PC-3 (cell line): Measurements from ENCODE around the gene TMF1. TPM values are rescaled to one million over a fixed set of nuclear protein-coding genes. Genes with fewer than 3 reads are reported as not detected.

Source experiments
- ATAC-seq: fragments of 200-7000 bp; cut with Tn5 transposase; 2 replicates; pipeline ENCODE4 v1.9.1; 2020; ENCODE audit warnings: mild to moderate bottlenecking, moderate library complexity
- BruUV-seq: library from RNA; stranded (reverse); fragments of 400-500 nt; replicated peaks from 2 replicates; lab custom pipeline; 2021; lab: Mats Ljungman, UMichigan
- CTCF ChIA-PET: fragments of 300-600 bp; sonication (Branson Sonifier 250); formaldehyde crosslinking; loops from one replicate; lab custom pipeline; 2022; ENCODE audit warnings: antibody characterized with exemption; lab: Charles Lee
- POLR2A ChIA-PET: fragments of 300-600 bp; sonication (Branson Sonifier 250); formaldehyde crosslinking; loops from one replicate; lab custom pipeline; 2022; ENCODE audit warnings: antibody characterized with exemption; ENCODE audit not compliant: unreplicated experiment; lab: Charles Lee
- DNase-seq: peaks from one replicate; pipeline ENCODE4 v3.0.0-alpha.2; 2015
- H2AFZ ChIP-seq: fragments of 300-600 bp; sonication (generic); 2 replicates; pipeline ENCODE4 v1.6.0; 2016; ENCODE audit warnings: antibody characterized with exemption, low read length
- H3F3A ChIP-seq: fragments of 300-600 bp; sonication (generic); one replicate; pipeline ENCODE4 v1.6.0; 2017; ENCODE audit warnings: antibody characterized with exemption, low read length, control low read depth, mild to moderate bottlenecking; ENCODE audit not compliant: unreplicated experiment
- H3K27ac ChIP-seq: fragments of 300-600 bp; sonication (generic); 2 replicates; pipeline ENCODE4 v1.5.1; 2016; ENCODE audit warnings: mild to moderate bottlenecking, low read length
- H3K27me3 ChIP-seq: fragments of 300-600 bp; sonication (generic); 2 replicates; pipeline ENCODE4 v1.6.1; 2016; ENCODE audit warnings: low read length, mixed read lengths
- H3K36me3 ChIP-seq: fragments of 300-600 bp; sonication (generic); 2 replicates; pipeline ENCODE4 v1.6.1; 2016; ENCODE audit warnings: low read depth, mixed run types, low read length, mixed read lengths
- H3K4me1 ChIP-seq: fragments of 300-600 bp; sonication (generic); 2 replicates; pipeline ENCODE4 v1.5.1; 2016; ENCODE audit warnings: low read length; ENCODE audit not compliant: insufficient read depth
- H3K4me2 ChIP-seq: fragments of 300-600 bp; sonication (generic); 2 replicates; pipeline ENCODE4 v1.6.0; 2016; ENCODE audit warnings: low read length
- H3K4me3 ChIP-seq: fragments of 300-600 bp; sonication (generic); 2 replicates; pipeline ENCODE4 v1.5.1; 2016; ENCODE audit warnings: mild to moderate bottlenecking, low read length, mixed read lengths
- H3K79me2 ChIP-seq: fragments of 300-600 bp; sonication (generic); 2 replicates; pipeline ENCODE4 v1.6.1; 2017; ENCODE audit warnings: low read length, mixed read lengths
- H3K9ac ChIP-seq: fragments of 300-600 bp; sonication (generic); 2 replicates; pipeline ENCODE4 v1.6.0; 2016; ENCODE audit warnings: mild to moderate bottlenecking, low read length
- H3K9me2 ChIP-seq: fragments of 300-600 bp; sonication (generic); replicated peaks from 2 replicates; pipeline ENCODE4 v1.6.1; 2016; ENCODE audit warnings: mixed run types, low read length, mixed read lengths
- H3K9me3 ChIP-seq: fragments of 300-600 bp; sonication (generic); 2 replicates; pipeline ENCODE4 v1.6.1; 2016; ENCODE audit warnings: low read length, mixed read lengths
- H4K20me1 ChIP-seq: fragments of 300-600 bp; sonication (generic); 2 replicates; pipeline ENCODE4 v1.6.1; 2016; ENCODE audit warnings: low read length, mixed read lengths
- EZH2 ChIP-seq: fragments of 300-600 bp; sonication (generic); IDR thresholded peaks from one replicate; pipeline ENCODE4 v1.6.1; 2017; ENCODE audit warnings: antibody characterized with exemption, mild to moderate bottlenecking, low read length; ENCODE audit not compliant: unreplicated experiment
- EZH2phosphoT487 ChIP-seq: fragments of 300-600 bp; sonication (generic); IDR thresholded peaks from 2 replicates; pipeline ENCODE4 v1.6.1; 2018; ENCODE audit warnings: mild to moderate bottlenecking, antibody characterized with exemption, low read length, borderline replicate concordance
- intact Hi-C: fragments of 100-400 bp; cut with micrococcal nuclease; formaldehyde crosslinking; loops from 2 replicates; pipeline ENCODE4 v1.9.0; 2023
- total RNA-seq: library from RNA; depleted of rRNA; stranded (reverse); fragments of >200 nt; gene quantifications from 2 replicates; pipeline ENCODE4 v1.2.3, GENCODE V29; 2014
- TF ChIP-seq, protein P1 (sequence below): fragments of 300-600 bp; sonication (generic); conservative IDR thresholded peaks from 2 replicates; pipeline ENCODE4 v1.5.1; 2017; ENCODE audit warnings: antibody characterized with exemption, low read depth, mild to moderate bottlenecking, low read length

Gene TMF1
- total RNA-seq, 1 experiment from 2014 or later = 7.2 TPM

DNA sequence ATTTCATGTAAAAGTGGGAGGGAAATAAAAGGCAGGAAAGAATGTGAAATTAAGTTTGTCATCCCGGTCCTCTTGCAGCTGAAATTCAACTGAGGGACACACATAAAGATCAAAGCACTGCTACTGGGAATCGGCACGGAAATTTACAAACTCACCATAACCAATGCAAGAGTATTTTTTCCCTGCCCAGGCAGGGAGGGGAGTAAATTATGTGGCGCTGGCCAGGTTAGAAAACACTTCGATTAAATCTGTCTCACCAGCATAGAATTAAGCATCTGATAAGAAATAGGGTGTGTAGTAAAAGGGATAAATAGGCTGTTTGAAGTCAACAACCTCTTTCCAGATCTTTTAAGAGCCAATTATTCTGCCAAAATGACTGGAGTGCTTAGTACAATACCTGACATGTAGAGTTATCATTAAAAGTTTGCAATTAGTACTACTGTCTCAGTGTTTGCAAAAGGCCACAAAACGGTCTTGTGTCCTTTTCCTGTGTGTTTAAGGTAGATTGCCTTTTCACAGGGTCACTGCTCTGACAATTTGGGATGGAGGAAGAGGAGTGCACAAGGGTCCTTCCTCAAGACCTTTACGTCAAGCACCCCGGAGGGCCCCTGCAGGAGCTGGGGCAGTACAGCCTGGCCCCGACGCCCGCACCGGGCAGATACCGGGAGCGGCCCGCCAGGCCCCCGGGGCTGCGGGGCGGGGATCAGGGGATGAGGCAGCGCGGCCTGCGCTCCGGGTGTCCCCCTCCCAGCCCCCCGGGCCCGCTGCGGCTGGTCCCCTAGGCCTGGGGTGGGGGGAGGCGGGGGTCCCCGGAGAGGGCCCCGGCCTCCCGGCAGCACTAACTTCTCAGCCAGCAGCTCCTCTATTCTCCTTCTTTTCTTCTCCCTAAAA lies 27.4 kb upstream of the TMF1 start:
- TSS peak; percentile 68 for BruUV-seq
- ATAC-seq (peak; percentile 25), DNase-seq (no peak)
- Histone ChIP-seq H3K27ac (no peak overlapping the region), H3K4me3 (peak overlapping the region; percentile 78), H2AFZ (no peak overlapping the region), H3K9me2 (no peaks in the 10 kb centered on the region), H3K79me2 (peaks cover 29% of the 10 kb centered on the region), H3K4me1 (peaks cover 26% of the 10 kb centered on the region), H3K9ac (peak overlapping the region; percentile 84), H3K27me3 (no peaks in the 10 kb centered on the region), H4K20me1 (0 out of 2 replicates have a peak, but pooled peaks cover 4% of the 10 kb centered on the region), H3K4me2 (peak overlapping the region; percentile 84), H3F3A (no peaks in the 10 kb centered on the region), H3K9me3 (no peaks in the 10 kb centered on the region), H3K36me3 (no peaks in the 10 kb centered on the region)
- ChIA-PET CTCF (no interaction called here), POLR2A (no interaction called here)
- intact Hi-C loops = no loop called here
- no peak for TF ChIP-seq EZH2phosphoT487
- TF ChIP-seq, protein P1, sequence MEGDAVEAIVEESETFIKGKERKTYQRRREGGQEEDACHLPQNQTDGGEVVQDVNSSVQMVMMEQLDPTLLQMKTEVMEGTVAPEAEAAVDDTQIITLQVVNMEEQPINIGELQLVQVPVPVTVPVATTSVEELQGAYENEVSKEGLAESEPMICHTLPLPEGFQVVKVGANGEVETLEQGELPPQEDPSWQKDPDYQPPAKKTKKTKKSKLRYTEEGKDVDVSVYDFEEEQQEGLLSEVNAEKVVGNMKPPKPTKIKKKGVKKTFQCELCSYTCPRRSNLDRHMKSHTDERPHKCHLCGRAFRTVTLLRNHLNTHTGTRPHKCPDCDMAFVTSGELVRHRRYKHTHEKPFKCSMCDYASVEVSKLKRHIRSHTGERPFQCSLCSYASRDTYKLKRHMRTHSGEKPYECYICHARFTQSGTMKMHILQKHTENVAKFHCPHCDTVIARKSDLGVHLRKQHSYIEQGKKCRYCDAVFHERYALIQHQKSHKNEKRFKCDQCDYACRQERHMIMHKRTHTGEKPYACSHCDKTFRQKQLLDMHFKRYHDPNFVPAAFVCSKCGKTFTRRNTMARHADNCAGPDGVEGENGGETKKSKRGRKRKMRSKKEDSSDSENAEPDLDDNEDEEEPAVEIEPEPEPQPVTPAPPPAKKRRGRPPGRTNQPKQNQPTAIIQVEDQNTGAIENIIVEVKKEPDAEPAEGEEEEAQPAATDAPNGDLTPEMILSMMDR = no peak
- TF ChIP-seq EZH2 = no peak

DNA sequence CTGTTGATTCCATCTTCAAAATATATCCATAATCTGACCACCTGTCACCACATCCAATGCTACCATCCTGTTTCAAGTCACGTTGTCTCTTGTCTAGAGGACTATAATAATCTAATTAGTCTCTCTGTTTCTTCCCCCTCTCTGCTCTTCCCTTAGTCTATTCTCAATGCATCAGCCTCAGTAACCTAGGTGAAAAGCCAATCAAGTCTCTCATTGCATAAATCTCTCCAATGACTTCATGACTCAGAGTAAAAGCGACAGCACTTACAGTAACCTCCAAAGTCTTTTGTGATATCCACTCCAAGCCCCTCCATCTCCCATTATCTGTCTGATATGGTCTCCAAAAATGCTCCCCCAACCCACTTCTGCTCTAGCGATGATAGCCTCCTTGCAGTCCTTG lies 20.8 kb upstream of the TMF1 start:
- ChIA-PET POLR2A (no interaction called here), CTCF (no interaction called here)
- Histone ChIP-seq H3F3A (no peaks in the 10 kb centered on the region), H3K27ac (no peak overlapping the region), H2AFZ (no peak overlapping the region), H3K9me3 (no peaks in the 10 kb centered on the region), H3K9ac (no peak overlapping the region), H3K4me3 (no peak overlapping the region), H3K79me2 (peaks cover 8% of the 10 kb centered on the region), H3K9me2 (no peaks in the 10 kb centered on the region), H3K4me2 (no peak overlapping the region), H3K27me3 (no peaks in the 10 kb centered on the region), H3K4me1 (no peaks in the 10 kb centered on the region), H4K20me1 (no peaks in the 10 kb centered on the region), H3K36me3 (no peaks in the 10 kb centered on the region)
- intact Hi-C loops = no loop called here
- TF ChIP-seq EZH2phosphoT487 = no peak
- TF ChIP-seq, protein P1 = no peak
- TF ChIP-seq EZH2 = no peak
- DNase-seq (no peak), ATAC-seq (no peak)
- no TSS peak for BruUV-seq

DNA sequence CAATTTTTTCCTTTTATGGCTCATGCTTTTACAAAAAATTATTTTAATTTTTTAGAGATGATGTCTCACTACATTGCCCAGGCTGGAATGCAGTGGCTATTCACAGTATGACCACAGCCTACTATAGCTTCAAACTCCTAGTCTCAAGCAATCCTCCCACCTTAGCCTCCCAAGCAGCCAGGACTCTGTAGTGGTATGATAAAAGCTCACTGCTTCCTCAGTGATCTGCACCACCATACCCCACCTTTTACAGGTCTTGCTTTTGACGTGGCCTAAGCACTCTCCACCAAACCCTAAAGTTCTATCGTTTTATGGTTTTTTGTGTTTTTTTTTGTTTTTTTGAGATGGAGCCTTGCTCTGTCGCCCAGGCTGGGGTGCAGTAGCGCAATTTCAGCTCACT lies 14.0 kb upstream of the TMF1 start:
- H3K4me3 ChIP-seq = no peak overlapping the region
- no peak for DNase-seq
- H3K27me3 ChIP-seq = no peaks in the 10 kb centered on the region
- ChIA-PET POLR2A (no interaction called here), CTCF (no interaction called here)
- H3K4me2 ChIP-seq = no peak overlapping the region
- H4K20me1 ChIP-seq = no peaks in the 10 kb centered on the region
- TF ChIP-seq EZH2 (no peak), EZH2phosphoT487 (no peak)
- TF ChIP-seq, protein P1 = no peak
- no peaks in the 10 kb centered on the region for H3K4me1 ChIP-seq
- H3K36me3 ChIP-seq = peaks cover 3% of the 10 kb centered on the region; the same call in 1 of the 2 replicates
- no peak overlapping the region for H3K9ac ChIP-seq
- no peak overlapping the region for H2AFZ ChIP-seq
- no peaks in the 10 kb centered on the region for H3K9me2 ChIP-seq
- ATAC-seq = no peak
- H3K9me3 ChIP-seq = no peaks in the 10 kb centered on the region
- no peak overlapping the region for H3K27ac ChIP-seq
- H3K79me2 ChIP-seq = no peaks in the 10 kb centered on the region
- no TSS peak for BruUV-seq
- H3F3A ChIP-seq = no peaks in the 10 kb centered on the region
- intact Hi-C loops = no loop called here
